ENCODE measurements around the gene MFNG. TPM values are rescaled to one million over a fixed set of nuclear protein-coding genes. Genes with fewer than 3 reads are reported as not detected.

MFNG gene, protein sequence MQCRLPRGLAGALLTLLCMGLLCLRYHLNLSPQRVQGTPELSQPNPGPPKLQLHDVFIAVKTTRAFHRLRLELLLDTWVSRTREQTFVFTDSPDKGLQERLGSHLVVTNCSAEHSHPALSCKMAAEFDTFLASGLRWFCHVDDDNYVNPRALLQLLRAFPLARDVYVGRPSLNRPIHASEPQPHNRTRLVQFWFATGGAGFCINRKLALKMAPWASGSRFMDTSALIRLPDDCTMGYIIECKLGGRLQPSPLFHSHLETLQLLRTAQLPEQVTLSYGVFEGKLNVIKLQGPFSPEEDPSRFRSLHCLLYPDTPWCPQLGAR
- total RNA-seq (2022; extraction: Qiagen RNA extraction) = 0.79 to 1.7 TPM (median 1.2 TPM) in 5 replicates

DNA sequence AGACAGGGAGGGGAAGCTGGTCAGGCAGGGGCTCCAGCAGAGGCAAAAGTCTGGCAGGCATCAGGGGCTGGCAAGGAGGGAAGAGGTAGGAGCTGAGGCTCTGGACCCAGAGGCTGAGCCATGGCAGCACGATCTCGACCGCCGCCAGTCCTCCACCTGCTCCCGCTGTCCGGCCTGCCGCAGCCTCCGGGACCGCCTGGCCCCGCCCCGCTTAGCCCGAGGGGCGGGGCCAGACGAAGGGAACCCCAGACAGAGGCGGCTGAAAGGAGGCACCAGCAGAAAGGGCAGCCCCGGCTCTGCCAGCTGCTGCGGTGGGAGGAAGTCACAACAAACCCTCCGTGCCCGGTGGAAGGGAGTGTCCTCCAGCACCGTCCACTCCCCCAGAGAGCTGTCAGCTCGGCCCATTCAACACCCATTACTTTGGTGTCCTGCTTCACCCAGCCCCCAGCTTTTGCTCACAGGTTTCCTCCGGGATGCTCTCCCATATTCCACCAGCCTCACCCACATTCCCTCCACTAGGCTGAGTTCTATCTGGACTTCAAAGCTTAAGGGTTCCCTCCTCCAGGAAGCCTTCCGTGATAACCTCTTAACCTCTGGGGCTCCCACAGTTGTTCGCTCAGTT is at the start of gene MFNG:
Gene MFNG (minus strand): TSS at position 161 of the 622 bp plus-strand sequence. CDS start 207 bp downstream, outside the sequence.

DNA sequence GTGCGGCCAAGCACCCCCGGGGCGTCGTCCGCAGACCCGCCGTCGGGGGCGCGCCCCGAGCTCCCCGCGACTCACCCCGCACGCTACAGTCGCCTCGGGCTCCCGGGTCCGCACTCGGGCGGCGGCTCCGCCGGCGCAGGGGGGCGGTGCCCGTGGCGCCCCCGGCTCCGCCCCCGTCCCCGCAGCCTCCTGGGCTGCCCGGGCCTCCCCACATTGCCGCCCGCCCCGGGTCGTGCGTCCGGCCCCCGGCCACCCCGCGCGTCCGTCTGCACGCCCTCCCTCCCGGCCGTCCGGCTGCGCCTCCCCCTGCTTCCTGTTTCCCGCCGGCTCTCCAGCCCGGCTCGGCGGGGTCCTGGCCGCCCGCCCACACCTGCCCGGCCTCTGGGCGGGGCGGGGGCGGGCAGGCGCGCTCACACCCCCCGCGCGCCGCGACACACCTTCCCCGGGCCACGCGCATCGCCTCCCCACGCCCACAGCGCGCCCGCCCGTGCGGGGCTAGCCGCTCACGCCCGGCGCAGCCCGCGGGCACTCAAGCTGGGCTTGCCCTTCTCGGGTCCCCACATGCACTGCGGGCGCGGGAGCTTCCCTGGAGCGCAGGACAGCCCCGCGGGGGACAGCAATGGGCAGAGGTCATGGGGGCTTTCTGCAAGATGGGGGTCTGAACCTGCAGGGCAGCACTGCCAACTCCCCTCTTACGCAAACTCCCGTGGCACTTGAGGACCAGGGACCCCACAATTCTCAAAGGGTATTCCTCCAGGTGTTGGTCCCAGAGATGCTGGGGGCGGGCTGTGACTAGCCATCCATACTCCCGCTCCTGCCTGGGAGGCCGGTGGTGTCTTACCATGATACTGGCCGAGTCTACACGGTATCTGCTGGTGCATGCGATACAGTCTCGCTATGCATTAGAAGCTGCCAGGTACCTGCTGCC is 33.3 kb upstream of the MFNG start, which contains the start of gene CARD10:
Gene CARD10 (minus strand): TSS at position 148 of the 928 bp plus-strand sequence. CDS start 215 bp downstream, outside the sequence.

GRCh38 chr22:37427135-37427710 is 59.0 kb downstream of the MFNG start, which contains the start of gene ELFN2:
ELFN2 (minus strand) TSS chr22:37427479; CDS start chr22:37375534, 51,945 bp downstream.

Other genes with a start within 250 kb of the MFNG start
- 0.06 to 0.28 TPM (median 0.15 TPM) in 4 of 5 replicates, not detected in the other for gene RAC2, start 242.1 kb downstream of the MFNG start, total RNA-seq (2022; extraction: Qiagen RNA extraction)
- gene CYTH4, start 203.9 kb downstream of the MFNG start, total RNA-seq (2022; extraction: Qiagen RNA extraction) = 0.63 to 1.2 TPM (median 0.90 TPM) in 5 replicates
- gene ELFN2, start 58.9 kb downstream of the MFNG start, total RNA-seq (2022; extraction: Qiagen RNA extraction) = 3.8 to 7.2 TPM (median 6.7 TPM) in 5 replicates
- 18.5 to 31.8 TPM (median 31.7 TPM) in 5 replicates for gene CARD10, start 33.0 kb upstream of the MFNG start, total RNA-seq (2022; extraction: Qiagen RNA extraction)
- gene CDC42EP1, start 74.1 kb upstream of the MFNG start, total RNA-seq (2022; extraction: Qiagen RNA extraction) = 21.2 to 33.8 TPM (median 32.1 TPM) in 5 replicates
- gene LGALS2, start 93.7 kb upstream of the MFNG start, total RNA-seq (2022; extraction: Qiagen RNA extraction) = 0.15 TPM in 1 of 5 replicates, not detected in the others
- gene GGA1, start 122.5 kb upstream of the MFNG start, total RNA-seq (2022; extraction: Qiagen RNA extraction) = 14.3 to 22.1 TPM (median 21.7 TPM) in 5 replicates
- 0.72 to 2.6 TPM (median 1.2 TPM) in 5 replicates for gene SH3BP1, start 153.3 kb upstream of the MFNG start, total RNA-seq (2022; extraction: Qiagen RNA extraction)
- gene PDXP, start 172.3 kb upstream of the MFNG start, total RNA-seq (2022; extraction: Qiagen RNA extraction) = 12.2 to 15.2 TPM (median 13.6 TPM) in 5 replicates
- 991 to 1,387 TPM (median 1,073 TPM) in 5 replicates for gene LGALS1, start 189.3 kb upstream of the MFNG start, total RNA-seq (2022; extraction: Qiagen RNA extraction)
- gene NOL12, start 200.0 kb upstream of the MFNG start, total RNA-seq (2022; extraction: Qiagen RNA extraction) = 23.8 to 33.6 TPM (median 25.7 TPM) in 5 replicates
- gene TRIOBP, start 210.7 kb upstream of the MFNG start, total RNA-seq (2022; extraction: Qiagen RNA extraction) = 24.9 to 36.3 TPM (median 32.0 TPM) in 5 replicates

Measured in A549 treated with dexamethasone at 1 μM for 4 hours (cell line).